Stimulated activated CD8-positive, alpha-beta memory T cell treated with anti-CD3 and anti-CD28 coated beads, Interleukin-7, amount 100 ng/mL, for 48 hours (primary cell): Measurements from ENCODE around the gene MRPS34.

Experiments used
- DNase-seq, 2 donors: peaks; one replicate each; pipeline ENCODE4 v3.0.0-alpha.2; 2020; ENCODE audit warnings: low read depth in 1 of 2; ENCODE audit errors: extremely low read depth in 1 of 2

MRPS34 gene

DNA sequence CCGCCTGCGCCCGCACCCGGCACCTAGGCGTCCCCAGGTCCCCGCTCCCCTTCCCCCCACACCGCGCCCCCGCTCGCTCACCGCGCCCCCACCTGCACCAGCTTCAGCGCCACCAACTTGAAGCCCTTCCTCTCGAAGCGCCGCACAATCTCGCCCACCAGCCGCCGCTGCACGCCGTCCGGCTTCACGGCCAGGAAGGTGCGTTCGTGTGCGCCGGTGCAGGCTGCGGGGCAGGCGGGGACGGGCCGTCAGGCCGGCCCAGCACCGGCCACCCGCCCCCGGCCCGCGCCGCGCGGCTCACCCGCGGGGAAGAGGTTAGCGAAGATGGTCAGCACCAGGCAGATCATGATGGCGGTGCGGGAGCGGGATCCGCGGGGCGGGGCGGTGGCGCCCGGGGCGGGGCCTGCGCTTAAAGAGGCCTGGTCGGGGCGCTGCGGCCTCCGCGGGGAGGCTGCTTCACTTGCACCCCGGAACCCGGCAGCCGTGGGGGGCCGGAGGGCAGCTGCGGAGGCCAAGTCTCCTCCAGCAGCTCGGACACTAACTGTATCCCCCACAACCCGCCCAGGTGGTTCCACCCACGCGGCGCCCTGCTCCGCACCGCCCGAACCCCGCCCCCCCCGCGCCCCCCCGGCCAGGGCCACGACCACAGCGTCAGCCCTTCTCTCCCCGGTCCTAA, 1.6 kb downstream of the MRPS34 start, which contains the start of gene NME3:
Gene NME3, minus strand, starts transcription at position 356 of the 676 bp plus-strand sequence. Its CDS starts 9 bp downstream, at position 347.
- DNase-seq = peak; percentile 59 to 61

DNA sequence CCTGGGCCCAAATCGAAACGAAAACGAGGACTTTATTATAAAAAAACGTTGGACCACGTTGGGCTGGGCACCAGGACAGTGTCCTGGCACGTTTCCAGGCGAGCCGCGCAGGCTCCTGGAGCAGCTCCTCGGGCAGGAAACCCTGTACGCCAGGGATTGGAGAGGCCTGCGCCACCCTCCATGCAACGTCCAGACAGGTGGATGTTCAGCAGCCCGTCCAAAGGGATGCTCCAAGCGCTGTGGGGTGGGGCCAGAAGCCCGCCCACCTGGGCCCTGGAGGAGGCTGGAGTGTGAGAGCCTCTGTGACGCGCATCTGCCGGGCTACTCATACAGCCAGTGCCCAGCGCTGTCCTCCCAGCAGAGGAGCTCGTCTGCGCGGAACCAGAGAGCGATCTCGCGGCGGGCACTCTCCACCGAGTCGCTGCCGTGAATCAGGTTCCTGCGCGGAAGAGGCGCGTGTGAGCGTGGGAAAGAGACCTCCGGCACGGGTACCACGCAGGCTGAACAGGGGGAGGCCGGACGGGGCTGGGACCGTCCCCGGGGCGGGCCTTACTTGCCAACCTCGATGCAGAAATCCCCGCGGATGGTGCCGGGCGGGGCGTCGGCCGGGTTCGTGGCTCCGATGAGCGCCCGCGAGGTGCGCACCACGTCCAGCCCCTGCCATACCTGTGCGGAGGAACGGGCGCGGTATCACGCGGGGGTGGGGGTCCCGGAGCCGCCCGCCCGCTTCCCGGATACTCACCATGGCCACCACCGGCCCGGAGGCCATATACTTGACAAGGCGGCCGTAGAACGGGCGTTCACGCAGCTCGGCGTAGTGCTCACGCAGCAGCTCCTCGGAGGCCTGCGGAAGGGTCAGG, 2.4 kb downstream of the MRPS34 start:
- no peak for DNase-seq

DNA sequence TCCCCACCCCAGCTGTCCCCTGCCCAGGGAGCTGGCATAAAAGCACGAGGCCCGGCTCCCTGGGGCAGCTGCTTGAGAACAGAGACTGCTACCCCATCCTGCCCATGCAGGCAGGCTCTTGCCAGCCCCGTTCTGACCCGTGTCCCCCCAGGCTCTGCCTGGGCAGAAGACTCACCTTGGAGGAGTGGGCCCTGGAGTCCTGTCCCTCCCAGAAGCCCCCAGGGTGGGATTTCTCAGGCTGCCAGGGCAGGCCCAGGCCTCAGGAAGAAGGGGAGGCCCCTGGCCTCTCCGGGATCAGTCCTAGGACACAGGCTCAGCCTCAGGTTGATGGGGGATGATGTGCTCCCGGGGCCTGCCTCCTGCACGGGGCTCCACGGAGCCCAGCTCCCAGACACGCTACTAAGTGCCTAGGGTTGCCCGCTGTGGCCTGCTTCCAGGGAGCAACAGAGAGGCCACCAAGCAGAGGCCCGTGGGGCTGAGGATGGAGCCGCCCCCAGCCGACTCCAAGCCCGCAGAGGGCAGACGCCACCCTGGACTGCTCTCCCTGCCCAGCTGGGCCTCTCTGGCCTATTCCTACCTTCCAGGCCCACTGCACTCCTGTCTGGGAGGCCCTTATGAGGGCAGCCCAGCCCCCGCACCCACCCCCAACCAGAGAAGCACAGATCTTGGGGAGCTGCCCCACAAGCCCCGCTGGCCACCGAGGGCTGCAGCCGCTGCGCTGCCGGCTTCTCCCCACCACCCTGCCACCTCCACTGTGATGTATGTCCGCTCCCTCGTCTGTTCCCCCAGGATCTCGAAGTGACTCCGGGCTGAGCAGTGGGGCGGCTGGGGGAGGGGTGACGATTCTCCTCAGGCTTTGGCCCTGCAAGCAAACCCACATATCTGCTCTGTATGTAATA, 3.3 kb downstream of the MRPS34 start:
- no peak for DNase-seq

DNA sequence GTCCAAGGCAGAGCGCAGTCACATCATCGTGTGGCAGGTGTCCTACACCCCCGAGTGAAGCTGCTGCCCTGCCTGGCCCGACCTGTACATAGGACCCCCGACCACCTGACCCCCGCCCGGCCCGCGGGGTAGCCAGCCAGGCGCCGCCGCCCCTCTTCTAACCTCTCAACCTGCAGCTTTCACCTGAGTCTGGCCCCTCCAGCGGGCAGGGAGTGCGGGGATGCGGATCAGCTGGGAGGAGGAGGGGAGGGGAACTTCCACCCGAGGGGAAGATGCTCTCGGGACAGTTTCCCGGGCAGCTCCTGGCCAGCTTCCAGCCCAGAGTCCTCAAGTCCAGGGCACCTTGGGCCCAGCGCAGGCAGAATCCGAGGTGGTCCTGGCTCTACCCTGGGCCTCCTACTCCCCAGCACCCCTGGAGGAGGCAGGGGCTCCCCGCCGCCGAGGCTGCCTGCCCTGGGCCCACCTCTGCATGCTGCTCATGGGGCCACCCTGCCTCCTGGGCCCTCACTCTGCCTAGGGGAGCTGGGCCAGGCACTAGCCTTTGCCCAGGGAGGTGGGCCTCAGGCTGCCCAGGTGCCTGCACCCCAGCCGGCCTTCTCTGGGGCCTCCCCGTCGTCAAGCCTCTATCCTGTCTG, 4.0 kb downstream of the MRPS34 start:
- no peak for DNase-seq

DNA sequence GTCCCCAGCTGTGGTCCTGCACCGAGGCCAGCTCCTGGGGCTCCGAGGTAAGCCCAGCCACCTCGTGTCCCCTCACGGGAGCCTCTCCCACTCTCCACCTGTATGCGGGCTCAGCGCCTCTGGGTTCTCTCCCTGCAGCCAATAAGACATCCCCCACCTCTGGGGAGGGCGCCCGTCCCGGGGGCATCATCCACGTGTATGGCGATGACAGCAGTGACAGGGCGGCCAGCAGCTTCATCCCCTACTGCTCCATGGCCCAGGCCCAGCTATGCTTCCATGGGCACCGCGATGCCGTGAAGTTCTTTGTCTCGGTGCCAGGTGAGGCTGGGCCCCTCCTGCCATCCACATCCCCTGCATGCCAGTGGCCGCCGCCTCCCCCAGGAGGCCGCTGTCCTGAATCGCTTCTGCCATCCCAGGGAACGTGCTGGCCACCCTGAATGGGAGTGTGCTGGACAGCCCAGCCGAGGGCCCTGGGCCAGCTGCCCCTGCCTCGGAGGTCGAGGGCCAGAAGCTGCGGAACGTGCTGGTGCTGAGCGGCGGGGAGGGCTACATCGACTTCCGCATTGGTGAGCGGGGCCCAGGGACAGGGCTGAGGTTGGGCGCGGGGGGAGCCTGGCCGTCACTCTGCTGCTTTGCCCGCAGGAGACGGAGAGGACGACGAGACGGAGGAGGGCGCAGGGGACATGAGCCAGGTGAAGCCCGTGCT, 4.7 kb downstream of the MRPS34 start:
- no peak for DNase-seq

DNA sequence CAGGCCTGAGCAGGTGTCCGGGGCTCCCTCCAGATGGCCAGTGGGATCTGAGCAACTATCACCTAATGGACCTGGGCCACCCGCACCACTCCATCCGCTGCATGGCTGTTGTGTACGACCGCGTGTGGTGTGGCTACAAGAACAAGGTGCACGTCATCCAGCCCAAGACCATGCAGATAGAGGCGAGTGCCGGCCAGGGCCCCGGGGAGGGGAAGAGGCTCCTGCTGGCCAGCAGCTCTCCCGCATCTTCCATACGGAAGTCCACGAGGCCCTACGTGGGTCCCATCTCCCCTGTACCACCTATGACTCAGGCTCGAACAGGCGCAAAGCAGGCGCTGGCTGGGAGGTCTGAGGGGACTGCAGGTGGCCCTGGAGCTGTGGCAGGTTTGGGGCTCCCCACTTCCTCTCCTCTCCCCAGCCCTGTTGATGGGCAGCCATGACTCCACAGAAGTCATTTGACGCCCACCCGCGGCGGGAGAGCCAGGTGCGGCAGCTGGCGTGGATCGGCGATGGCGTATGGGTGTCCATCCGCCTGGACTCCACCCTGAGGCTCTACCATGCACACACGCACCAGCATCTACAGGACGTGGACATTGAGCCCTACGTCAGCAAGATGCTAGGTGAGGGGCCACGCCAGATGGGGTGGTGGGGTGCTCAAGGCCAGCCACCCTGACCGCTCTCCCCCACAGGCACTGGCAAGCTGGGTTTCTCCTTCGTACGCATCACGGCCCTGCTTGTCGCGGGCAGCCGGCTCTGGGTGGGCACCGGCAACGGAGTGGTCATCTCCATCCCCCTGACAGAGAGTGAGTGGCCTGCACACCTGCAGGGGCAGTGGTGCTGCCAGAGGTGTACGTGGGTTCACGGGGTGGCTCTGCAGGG, 5.6 kb downstream of the MRPS34 start:
- no peak for DNase-seq

DNA sequence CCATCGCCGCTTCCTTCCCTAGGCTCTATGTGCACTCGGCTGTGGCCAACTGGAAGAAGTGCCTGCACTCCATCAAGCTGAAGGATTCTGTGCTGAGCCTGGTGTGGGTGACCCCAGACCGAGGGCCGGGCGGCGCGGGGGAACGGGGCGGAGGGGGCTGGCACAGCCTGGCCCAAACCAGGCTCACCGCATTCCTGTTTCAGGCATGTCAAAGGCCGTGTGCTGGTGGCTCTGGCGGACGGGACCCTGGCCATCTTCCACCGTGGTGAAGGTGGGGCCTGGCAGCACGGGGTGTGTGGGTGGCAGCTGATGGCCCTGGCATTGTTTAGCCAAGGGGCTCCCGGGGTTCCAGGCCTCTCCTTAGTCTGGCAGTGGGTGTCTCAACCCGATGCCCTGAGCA, 6.2 kb downstream of the MRPS34 start:
- no peak for DNase-seq

DNA sequence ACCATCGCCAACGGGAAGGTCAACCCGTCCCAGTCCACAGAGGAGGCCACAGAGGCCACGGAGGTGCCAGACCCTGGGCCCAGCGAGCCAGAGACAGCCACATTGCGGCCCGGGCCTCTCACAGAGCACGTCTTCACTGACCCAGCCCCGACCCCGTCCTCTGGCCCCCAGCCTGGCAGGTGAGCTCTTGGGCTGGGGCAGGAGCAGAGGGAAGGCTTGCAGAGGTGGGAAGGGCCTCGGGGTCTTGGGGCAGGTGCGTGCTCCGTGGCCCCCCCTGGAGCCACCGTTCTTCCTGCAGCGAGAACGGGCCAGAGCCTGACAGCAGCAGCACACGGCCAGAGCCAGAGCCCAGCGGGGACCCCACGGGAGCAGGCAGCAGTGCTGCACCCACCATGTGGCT, 6.7 kb downstream of the MRPS34 start:
- no peak for DNase-seq

DNA sequence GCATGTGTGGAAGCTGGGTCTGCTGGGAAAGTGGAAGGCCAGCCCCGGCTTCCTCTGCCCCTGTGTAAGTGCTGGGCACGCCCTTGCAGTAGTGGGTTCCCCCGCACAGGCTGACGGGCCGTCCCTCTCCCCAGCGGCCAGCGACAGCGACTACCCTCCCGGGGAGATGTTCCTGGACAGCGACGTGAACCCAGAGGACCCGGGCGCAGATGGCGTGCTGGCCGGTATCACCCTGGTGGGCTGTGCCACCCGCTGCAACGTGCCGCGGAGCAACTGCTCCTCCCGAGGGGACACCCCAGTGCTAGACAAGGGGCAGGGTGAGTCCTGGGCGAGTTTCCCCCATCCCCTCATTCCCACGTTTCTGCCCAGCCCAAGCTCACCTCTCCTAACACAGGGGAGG, 7.1 kb downstream of the MRPS34 start:
- no peak for DNase-seq

DNA sequence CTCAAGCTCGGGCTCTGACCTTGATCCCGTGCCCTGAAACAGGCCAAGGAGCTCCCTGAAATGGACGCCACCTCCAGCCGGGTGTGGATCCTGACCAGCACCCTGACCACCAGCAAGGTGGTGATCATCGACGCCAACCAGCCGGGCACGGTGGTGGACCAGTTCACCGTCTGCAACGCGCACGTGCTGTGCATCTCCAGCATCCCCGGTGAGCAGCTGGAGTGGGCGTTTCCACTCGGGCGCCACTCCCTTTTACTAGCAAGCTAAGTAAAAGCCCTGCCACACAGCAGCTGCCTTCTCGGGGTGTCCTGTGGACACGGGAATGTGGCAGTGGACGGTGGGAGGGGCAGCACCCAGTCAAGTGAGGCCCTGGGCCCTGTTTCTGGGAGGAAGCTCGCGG, 8.0 kb downstream of the MRPS34 start:
- DNase-seq = no peak

DNA sequence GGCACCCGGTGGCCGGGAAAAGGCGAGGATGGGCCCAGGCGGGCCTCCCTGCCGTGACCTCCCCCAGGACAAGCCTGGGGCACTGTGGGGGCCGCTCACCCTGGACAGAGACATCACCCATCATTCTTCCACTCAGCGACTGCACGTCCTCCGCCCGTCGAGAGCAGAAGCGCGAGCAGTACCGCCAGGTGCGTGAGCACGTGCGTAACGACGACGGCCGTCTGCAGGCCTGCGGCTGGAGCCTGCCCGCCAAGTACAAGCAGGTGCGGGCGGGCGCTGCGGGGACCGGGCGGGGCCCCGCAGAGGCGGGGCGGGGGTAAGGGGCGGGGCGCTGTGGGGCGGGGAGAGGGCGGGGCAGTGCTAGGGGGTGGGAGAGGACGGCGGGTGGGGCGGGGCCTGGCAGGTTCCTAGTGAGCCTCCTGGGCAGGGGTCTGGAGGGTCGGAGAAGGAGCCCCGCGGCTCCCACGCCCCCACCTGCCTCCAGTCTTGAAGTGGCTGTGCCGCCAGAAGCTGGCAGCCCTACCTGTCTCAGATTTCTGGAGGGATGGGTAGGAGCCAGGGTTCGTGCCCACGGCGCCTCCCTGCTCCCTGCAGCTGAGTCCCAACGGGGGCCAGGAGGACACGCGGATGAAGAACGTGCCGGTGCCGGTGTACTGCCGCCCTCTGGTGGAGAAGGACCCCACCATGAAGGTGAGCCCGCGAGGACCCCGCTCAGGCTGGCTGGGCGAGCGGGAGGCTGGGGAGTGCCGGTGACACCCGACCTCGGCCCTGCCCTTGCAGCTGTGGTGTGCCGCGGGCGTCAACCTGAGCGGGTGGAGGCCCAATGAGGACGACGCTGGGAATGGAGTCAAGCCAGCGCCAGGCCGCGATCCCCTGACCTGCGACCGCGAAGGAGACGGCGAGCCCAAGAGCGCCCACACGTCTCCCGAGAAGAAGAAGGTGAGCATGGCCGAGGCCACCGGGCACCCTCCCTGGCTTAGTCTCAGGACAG, 9.1 kb downstream of the MRPS34 start:
- no peak for DNase-seq

DNA sequence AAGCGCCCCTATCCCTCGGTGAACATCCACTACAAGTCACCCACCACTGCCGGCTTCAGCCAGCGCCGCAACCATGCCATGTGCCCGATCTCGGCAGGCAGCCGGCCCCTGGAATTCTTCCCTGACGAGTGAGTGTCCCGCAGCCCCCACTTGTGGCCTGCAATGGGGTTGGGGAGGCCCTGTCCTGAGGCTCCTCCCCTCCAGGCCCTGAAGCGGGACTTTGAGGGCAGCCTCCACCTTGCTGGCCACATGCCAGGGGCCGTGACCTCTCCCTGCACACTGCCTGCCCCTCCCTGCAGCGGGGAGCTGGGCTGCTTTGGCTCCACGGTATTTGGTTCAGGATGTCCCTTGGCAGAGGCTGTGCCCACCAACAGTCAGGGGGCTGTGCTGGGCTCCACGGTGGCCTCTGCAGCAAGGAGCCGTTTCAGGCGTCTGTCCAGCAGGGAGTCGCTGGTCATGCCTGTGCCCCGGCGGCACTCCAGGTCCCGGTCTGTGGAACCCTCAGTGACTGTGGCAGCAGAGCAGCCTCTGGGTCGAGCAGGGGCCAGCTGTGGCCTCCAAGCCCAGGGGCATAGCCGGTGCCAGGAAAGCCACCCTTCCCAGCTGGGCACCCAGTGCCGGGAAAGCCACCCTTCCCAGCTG, 9.9 kb downstream of the MRPS34 start:
- DNase-seq = no peak

DNA sequence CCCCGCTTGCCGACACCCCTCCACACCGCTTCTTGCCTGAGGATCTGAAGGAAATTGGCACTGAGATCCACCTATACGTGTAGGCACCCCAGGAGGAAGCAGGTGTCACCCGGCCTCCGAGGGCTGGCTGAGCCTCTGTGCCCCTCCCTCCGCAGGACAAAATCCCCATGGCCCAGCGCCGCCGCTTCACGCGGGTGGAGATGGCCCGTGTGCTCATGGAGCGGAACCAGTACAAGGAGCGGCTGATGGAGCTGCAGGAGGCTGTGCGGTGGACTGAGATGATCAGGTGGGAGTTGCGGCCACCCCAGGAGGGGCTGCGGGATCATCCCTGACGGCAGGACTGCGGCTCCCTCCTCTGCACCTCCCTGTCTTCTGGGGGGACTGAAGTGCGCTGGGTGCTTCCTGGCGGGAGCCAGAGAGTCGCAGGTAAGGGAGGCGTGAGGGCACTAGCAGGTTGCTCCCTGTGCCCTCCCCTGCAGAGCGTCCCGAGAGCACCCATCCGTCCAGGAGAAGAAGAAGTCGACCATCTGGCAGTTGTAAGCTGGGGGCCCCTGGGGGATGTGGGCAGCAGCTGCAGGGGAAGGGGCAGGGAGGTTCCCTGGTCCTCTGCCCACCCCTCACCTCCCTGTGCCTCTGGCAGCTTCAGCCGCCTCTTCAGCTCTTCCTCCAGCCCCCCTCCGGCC, 10.6 kb downstream of the MRPS34 start:
- no peak for DNase-seq

DNA sequence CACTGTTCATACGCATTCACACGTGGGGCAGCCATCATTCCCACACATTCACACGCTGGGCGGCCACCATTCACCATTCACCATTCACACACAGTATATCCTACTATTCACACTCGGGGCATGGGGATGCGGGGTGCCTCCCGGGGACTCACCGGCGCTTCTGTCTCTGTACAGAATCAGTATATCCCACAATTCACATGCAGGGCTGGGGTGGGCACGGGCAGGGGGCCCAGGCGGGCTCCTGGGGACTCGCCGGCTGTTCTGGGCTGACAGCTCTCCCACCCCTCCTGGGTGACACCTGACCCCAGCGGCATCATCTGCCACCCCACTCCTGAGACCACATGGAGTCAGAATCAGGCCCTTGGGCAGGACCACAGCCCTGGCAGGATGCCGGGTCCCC, 11.2 kb downstream of the MRPS34 start:
- DNase-seq = no peak

DNA sequence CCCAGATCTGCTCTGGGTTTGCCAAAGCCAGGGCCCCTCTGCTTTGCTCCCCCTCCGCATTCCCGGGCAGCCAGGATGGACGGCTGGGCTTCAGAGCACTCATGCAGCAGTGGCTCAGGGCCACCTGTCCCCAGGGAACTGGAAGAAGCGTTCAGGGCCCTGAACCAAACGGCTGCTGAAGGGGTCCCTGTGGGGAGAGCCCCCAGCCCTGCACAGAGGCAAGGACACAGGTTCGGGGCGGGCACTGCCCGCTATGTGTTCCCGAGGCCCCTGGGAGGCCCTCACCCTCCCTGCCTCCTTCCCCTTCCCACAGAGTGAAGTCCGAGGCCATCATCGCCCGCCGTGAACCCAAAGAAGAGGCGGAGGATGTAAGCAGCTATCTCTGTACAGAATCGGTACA, 12.0 kb downstream of the MRPS34 start:
- DNase-seq = no peak

DNA sequence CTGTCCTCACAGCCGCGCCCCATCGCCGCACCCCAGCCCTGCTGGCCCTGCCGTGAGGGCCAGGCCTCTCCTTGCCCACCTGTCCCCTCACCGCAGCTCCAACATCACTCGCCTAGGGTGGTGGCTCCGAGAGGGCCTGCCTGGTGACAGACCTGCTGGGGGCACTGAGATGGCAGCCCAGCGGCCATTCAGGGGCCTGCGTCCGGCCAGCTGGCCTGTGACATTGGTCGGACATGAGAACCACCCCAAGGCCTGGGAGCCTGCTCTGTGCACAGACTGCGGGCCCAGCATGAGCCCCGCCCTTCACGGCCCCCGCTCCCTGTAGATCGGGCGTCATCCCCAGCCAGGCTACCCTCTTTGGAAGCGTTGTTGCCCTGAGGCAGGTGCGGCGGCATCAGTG, 13.4 kb downstream of the MRPS34 start:
- DNase-seq = no peak

DNA sequence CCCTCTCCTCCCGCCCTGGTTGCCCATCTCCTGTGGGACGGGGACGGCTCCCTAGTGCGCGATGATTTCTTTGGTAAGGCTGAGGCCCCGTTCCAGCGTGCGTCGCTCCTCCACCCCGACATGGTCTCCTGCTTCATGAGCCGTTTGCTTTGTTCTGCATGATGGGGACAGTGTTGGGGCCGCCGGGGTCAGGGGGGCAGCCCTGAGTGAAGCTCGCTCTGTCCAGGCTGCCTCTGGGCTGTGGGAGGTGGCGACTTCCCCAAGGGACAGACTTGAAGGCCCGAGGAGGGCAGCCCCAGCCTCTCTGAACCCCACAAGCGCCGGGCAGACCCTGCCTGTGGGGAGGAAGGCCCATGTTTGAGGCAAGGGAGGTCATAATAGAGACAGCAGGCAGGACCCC, 14.0 kb downstream of the MRPS34 start:
- no peak for DNase-seq
